A204.1 (cell line): ENCODE results near the gene TRPC4.
"Not testable (repeated sequence)": the region's sequence is repeated elsewhere in the genome, so short reads cannot be mapped to it uniquely, and the experiment has no call there.

Experiments
- FAIRE-seq: peaks from 2 replicates; lab custom pipeline; 2012; peaks lifted over from hg19 to GRCh38; lab: Jason Lieb, UNC

TRPC4 gene

DNA sequence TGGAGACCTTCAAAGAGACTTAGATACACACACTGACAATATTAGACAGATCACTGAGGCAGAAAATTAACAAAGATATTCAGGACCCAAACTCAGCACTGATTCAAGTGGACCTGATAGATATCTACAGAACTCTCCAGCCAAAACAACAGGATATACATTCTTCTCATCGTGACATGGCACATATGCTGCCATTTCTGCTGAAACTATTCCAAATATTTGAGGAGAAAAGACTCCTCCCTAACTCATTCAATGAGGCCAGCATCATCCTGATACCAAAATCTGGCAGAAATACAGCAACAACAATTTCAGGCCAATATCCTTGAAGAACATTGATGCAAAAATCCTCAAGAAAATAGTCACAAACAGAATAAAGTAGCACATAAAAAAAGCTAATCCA lies 53.3 kb downstream of the TRPC4 start:
- FAIRE-seq, result no peak

DNA sequence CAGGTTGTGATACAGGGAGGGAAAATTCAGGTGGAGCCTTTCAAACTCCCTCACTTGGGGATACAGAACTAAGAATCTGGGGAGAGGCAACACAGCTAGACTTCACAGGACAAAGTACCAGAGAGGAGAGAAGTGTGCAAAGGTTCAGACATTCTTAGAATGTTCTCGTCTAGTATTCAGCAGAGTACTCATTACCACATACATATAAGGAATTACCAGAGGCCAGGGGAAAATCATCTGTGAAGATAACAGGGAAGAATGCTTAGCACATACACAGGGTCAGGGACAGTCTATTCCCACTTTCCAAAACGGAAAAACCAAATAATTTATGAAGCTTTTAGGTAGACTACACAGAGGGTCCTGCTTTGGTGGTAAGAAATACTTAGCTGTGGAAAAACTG lies 58.1 kb downstream of the TRPC4 start:
- FAIRE-seq, result no peak

DNA sequence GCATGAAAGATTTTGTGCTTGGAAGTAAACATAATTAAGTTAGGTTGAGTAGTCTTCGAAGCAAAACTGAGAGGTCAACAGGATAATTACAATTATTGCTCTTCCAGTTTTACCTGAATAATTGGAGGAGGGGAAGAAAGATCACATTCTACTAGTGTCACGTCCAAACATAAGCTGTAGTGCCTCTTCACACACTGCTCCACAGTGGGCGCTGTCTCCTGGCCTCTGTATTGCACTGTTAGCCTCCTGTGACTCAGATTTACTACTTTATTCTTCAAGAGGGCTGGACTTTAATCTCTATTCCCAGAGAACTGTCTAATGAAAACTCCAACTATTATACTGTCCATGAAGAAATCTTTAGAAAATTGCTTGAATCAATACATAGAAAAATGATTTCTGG lies 62.9 kb downstream of the TRPC4 start:
- FAIRE-seq, result no peak

DNA sequence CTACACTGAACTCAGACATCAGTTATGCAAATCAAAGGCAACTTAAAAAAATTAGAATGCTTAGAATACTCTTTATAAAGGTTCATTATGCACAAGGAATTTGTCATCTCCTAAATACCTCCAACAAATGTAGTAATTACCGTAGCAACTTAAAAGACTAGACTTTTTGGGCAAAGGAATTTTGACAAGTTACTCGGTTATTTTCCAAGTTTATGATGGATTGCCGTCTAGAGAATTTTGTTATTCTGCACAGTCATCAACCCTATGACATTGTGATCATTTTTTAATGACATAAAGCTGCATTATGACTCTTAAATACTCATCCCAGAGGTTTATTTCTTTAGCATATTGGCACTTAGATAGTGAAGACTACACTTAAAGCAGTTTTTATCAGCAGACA lies 71.9 kb downstream of the TRPC4 start:
- no peak for FAIRE-seq

DNA sequence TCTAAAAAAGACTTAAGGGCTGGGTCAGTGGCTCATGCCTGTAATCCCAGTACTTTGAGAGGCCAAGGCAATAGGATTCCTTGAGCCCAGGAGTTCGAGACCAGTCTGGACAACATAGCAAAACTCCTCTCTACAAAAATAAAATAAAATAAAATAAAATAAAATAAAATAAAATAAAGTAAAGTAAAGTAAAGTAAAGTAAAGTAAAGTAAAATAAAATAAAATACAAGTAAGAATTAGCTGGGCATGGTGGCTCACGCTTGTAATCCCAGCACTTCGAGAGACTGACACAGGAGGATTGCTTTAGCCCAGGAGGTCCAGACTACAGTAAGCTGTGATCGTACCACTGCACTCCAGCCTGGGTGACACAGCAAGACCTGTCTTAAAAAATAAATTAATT lies 72.8 kb downstream of the TRPC4 start:
- FAIRE-seq, result not testable (repeated sequence)

DNA sequence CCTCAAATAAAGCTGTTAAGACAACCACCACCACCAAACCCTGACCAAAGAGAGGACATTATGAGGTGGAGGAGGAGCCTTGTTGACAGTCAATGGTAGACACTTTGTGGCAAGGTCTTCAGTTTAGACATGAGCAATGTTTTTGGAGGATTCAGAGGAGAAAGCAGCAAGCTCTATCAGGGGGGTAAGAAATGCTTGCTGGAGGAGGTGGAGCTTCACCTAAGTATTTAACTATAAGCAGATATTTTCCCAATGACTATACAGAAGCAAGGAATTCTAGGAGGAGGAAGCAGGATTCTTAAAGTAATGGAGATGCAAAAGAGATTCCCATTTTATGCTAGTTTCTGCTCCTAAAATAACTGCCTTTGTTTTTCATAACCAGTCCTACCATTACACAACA lies 74.2 kb downstream of the TRPC4 start:
- FAIRE-seq, result no peak

DNA sequence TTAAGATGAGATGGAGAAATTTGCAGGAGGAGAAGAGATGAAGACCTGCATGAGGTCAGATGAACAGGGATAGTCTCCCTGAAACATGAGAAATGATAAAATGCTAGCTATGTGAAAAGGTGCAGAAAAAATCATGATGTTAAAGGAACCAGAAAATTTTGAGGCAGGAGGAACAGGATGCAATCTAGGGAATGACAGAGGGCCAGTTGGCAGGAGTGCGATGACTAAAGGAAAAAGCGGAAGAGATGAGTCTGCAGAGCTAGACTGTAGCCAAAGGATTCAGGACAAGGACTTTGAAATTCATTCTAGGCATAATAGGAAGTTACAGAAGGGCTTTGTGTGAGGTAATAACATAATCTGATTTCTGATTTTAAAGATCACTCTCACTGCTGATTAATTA lies 77.9 kb downstream of the TRPC4 start:
- FAIRE-seq, result no peak

DNA sequence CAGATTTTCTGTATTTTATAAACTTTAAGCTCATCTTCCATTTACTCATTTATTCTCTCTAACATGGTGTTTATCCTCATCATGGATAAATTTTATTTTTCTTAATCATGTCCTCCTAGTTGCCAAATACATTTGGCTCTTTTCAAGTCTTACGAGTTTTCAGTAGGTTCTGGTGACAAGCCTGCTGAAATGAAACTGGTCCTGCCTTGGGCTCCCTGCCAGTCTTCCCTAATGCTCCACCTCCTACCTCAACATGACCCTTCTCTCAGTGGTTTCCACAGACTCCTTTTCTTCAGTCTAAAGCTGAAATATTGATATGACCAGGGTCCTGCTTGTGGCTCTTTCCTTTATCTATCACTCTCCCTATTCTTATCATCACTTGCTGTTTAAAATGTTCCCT lies 81.2 kb downstream of the TRPC4 start:
- no peak for FAIRE-seq

DNA sequence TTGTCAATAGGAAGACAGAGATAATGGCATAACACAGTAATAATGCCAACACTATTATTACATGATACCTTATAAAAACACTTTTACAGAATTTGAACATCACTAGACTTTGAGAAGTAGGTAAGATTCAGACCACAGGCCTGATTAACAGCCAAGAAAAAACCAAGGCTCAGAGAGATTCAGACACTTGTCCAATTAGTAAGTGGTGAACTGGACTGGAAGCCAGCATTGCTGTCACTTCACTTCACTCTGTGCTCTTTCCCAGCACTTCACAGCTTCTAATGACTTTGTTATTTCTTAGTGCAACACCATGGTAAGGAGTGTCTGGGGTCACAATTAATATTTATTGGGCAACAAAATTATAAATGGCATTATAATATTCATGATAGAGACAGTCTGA lies 91.9 kb downstream of the TRPC4 start:
- FAIRE-seq, result no peak

DNA sequence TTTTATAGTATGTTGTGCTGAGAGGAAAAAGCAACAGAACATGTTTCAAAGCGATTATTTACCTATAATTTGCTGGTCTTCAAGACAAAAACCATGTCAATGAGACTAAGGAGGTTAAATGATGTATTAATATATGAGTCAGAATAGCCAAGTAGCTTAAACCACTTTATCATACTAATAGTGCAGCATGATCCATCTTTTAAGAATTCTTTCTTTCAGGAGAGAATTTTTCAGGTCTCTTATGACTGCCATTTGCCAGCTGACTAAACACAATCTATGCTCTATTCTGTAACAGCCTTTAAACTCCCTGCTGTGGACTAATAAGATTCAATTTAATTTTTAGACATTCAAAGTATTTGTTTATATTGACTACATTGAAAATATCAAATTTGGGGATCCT lies 93.7 kb downstream of the TRPC4 start:
- no peak for FAIRE-seq

DNA sequence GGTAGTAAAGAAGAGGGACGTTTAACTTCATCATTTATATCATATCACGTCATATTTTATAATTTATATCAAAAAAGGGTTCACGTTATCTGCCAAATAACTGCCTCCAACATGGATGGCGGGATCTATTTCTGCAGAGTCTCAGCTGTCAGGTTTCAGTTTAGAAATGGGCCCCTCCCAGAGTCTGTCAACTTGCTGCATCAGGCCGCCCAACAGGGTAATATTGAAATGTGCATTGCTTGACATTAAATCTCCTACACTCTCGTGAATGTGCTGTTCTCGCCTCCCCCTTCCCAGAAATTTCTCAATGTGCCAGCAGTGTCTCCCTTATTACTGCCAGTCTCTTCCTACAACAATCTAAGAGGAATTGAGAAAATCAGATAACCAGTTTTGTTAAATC lies 96.9 kb downstream of the TRPC4 start:
- FAIRE-seq, result no peak

DNA sequence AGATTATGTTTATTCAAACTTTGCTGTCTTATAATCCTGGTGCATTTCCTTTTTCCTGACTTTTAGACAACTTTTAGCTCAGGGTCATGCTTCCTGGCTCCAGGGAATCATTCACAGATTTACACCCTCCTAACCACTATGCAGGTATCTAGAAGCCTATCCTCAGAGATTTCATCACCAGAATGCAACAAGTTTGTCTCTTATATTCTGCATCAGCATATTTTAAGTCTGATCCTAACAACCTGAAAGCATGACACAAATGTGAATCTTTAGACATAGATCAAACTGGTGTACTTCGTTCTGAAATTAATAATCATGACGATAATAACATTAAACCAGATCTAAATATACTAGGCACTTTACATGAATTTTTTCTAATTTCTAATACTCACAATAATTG lies 100.0 kb downstream of the TRPC4 start:
- no peak for FAIRE-seq

DNA sequence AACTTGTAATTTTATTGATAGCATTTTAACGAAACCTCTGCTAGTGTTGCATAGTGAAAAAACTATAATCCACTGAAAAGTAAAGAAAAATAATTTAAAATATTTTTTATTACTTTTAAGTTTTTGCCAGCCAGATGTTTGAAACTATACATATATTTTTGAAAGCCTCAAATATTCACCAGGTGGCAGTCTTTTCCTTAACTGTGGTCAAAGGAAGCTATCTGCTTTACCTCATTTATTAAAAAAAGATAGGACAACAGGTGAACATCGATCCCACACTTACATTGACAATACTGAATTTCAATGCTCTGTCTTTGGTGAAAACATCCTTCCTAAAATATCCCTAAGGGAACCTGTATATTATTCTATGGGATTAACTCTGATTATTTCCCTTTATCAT lies 100.5 kb downstream of the TRPC4 start:
- peak; percentile 69 for FAIRE-seq

DNA sequence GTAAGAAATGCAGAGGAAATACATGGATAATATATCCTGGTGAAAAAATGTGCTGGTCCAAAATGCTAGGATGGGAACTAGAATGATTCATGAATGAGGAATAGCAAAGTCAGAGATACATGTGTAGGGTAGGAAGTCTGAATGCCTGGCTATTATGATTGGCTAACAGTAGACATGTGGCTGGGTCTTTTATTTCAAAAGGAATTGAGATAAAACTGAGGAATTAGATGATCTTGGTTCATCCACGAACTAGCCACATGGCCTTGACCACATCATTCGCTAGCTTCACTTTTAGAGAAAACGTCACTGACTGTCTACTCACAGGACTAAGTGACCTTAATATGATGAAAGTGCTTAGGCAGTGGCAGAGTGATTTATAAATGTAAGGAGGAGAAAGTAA lies 103.1 kb downstream of the TRPC4 start:
- no peak for FAIRE-seq

DNA sequence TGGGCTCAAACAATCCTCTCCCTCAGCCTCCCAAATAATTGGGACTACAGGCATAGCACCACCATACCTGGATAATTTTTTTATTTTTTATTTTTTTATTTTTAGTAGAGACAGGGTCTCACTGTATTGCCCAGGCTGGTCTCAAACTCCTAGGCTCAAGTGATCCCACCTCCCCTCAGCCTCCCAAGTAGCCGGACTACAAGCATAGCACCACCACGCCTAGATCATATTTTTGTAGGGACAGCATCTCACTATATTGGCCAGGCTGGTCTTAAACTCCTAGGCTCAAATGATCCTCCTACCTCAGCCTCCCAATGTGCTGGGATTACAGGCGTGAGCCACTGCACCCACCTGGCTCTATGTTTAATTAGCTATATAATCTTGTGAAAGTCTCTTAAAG lies 114.2 kb downstream of the TRPC4 start:
- no peak for FAIRE-seq

DNA sequence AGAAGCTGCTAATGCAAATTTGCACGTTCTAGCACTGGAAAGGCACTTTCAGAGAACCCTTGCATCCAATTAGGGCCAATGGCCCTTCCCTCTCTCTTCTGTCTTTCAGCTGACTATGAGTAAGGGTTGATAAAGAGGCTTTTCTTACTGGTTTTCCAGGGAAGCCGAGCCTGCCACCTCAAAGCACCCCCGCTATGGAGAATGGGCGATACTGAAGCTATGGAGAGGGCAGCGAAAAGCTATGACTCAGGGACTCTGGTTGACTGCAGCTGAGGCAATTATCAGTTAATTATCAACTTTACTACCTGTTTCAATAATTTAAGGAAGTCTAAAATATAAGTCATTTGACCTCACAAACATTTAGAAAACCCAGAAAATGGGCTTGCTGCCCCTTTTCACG lies 115.8 kb downstream of the TRPC4 start:
- no peak for FAIRE-seq

DNA sequence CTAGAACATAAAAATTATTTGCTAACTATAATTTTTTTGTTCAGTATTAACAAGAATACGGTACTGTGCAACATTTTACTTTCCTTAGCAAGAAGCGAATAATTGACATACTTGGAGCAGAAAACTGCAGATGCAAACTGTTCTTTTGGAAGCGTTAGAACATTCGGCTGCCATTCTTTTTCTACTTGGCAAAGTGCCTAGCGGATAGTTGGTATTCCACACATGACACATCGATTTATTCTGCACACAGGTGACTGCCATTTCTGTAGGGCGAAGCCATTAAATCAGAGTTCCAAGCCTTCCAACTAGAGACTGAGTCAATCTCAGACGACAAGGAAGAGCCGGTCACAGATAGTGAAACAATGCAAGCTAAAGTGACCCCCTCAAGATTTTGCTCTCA lies 117.4 kb downstream of the TRPC4 start:
- no peak for FAIRE-seq

DNA sequence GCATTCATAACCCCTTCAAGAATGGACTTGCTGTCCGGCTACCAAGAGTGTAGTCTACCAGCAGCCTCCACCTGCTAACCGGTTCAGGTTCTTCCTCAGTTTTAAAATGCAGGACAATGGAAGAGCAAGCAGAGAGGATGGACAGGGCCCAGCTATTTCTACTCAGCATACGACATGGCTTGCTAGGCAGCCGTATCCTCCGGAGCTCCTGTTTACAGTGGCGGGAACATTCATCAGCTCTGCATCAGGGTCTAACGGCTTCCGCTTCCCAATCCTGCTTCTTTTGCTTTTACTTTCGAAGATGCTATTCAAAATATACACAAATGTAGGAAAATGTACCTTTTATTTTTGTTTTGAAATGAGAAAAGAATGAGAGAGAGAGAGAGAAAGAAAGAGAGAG lies 118.5 kb downstream of the TRPC4 start:
- no peak for FAIRE-seq

DNA sequence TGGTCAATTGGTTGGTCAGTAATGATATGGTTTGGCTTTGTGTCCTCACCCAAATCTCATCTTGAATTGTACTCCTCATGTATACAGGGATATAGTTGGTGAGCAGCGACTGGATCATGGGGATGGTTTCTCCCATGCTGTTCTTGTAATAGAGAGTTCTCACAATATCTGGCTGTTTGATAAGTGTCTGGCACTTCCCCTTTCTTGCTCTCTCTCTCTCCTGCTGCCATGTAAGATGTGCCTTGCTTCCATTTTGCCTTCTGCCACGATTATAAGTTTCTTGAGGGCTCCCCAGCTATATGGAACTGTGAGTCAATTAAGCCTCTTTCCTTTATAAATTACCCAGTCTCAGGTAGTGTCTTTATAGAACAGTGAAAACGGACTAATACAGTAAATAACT lies 120.7 kb downstream of the TRPC4 start:
- no peak for FAIRE-seq

DNA sequence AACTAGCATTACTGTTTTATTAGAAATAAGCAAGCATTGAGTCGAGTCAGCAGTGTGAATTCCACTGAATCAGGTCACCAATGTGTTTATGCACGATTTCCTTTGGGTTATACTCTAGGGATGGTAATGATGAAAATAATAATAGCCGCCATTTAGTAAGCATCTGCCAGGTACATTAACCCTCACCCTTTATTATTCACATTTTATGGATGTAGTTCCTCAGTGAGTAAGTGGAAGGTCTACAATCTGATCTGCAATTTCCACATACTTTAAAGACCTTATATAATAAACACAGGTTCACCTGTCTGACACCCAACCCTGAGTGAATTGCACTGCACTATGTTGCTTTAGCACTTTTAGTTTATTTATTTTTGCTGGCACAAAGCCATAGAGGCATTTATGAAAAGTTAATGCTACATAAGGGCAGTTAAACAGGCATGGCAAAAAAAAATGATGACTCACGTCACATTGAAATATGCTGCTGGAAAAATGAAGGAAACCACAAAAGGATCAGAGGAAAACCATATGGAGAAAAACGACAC lies 122.4 kb downstream of the TRPC4 start:
- no peak for FAIRE-seq

DNA sequence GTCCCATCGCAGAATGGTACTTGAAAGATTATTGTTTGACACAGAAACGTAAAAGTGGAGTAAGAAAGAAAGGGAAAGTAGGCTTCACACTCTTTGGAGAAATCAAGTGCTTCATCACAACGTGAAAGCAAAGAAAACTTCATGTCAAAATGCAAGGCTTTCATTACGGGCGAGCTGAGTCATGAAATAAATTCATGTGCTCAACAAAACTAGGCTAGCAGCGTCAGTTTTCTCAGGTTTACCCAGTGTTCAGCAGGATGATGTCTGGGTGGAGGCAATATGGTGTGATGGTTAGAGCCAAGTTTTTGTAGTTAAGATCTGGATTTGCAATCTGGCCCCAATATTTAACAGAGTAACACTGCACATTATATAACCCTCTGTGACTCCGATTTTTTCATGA lies 128.0 kb downstream of the TRPC4 start:
- no peak for FAIRE-seq

DNA sequence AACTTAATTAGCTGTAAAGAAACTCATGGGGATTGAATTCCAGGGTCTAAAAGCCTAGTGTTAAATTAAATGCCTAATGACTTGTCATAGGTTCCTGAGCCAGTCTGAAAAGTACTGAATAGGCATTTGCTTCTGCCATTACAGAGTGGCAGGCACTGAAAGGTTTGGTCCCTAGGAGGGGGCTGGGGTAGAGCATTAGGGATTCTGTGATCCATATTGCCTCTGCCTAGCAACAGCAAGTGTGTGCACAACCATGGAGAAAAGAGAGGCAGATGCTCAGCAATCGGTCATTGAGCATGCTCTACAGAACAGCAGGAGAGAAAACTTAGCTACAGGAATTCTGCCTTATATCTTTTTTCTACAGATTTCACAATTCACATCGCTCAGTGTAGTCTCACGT lies 133.5 kb downstream of the TRPC4 start:
- no peak for FAIRE-seq

DNA sequence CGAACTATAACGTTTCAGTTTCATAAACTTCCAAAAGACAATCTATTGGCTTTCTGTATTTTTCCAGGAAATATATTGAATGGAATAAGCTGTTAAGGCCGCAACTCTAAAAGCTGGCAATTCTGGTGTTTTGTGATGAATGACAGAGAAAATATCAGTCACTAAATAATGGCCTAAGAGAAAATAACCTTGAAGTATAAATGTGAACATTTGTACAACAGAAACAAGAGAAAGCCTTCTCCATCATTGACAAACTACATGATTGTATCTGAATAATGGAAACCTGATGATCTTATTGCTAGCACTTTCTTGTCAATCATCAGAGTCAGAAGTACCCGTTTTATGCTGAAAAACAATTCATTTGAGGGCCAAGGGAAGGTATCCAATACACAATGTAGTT lies 134.3 kb downstream of the TRPC4 start:
- FAIRE-seq, result no peak

DNA sequence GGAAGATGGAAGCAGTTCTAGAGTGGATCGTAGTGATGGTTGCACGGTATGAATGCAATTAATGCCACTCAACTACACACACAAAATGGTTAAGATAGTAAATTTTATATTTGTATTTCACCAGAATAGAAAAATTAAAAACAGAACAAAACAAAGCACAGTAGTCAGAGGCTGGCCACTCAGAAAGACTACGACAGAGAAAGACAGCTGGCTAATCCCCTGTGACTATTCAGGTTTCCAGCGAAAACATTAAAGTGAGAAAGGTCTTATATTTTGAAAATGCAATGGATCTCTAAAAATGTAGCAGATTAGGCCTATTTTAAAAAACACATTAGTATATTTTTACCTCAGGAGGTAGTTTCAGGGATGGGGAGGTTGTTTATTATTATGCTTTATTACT lies 139.7 kb downstream of the TRPC4 start:
- FAIRE-seq, result no peak

DNA sequence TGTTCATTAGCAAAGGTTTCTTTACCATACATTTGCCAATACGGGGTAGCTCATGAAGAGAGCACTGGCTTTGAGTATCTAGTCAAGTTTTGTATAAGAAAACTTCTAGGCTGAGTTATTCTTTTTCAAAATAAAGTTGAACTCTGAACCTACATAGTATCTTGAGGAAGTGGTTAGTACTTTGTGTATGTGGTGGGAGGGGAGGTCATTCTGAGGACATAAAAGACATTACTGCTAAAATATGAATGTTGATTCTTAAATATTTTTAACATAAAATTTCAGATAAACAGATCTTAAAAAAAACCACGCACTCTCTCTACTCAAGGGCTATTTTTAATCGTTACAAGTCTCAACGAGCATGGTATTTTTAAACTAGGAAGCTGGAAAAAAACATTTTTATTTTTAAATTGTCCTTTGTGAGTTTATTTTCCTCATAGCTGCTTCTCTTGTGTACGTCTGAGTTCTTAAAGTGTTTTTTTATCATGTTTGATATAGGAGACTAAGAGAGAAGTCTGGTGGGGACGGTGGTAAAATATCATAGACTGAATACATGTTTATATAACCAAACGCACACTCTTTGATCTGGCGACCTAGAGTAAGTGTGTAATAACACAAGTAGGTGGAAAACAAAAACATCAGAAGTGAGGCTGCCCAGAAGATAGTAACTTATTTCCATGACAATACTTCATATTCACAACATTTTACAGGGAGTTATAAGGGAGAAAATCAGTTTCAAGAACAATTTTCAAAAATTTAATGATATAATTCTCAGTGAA lies 153.0 kb downstream of the TRPC4 start:
- no peak for FAIRE-seq
